B cell (primary cell): Measurements from ENCODE around the gene ZBED4. TPM values are rescaled to one million over a fixed set of nuclear protein-coding genes. Genes with fewer than 3 reads are reported as not detected.

Experiments
- ATAC-seq: fragments of 200-7000 bp; cut with Tn5 transposase; one replicate; pipeline ENCODE4 v1.10.0; 2021; ENCODE audit warnings: low read depth, mild to moderate bottlenecking, moderate number of reproducible peaks, moderate library complexity
- CTCF ChIA-PET: fragments of 350-600 bp; sonication (Branson Sonifier 250); formaldehyde crosslinking; loops from one replicate; lab custom pipeline; 2021; ENCODE audit warnings: antibody characterized with exemption, inconsistent platforms; lab: Charles Lee
- POLR2A ChIA-PET: fragments of 350-600 bp; sonication (Branson Sonifier 250); formaldehyde crosslinking; loops from one replicate; lab custom pipeline; 2021; ENCODE audit warnings: antibody characterized with exemption; lab: Charles Lee
- DNase-seq: peaks from one replicate; pipeline ENCODE4 v3.0.0; 2013
- H2AFZ ChIP-seq: 2 replicates; pipeline ENCODE4 v1.6.1; 2012; ENCODE audit warnings: mild to moderate bottlenecking, low read depth, low read length; ENCODE audit not compliant: insufficient read depth, poor library complexity, severe bottlenecking
- H3K27ac ChIP-seq, 2 donors: 1 replicate in 1 of 2; 2 replicates in 1 of 2; pipeline ENCODE4 v1.5.1; 2012 to 2013; ENCODE audit warnings: low read length in 2 of 2, mild to moderate bottlenecking in 2 of 2, moderate library complexity in 1 of 2
- H3K27me3 ChIP-seq, 4 experiments: fragments of 200-600 bp in 1 of 4; sonication (generic) in 1 of 4; replicated peaks in 1 of 4; 1 replicate in 2 of 4; 2 replicates in 2 of 4; pipeline versions ENCODE4 v1.6.1 to v1.7.0; 2013 to 2016; ENCODE audit warnings: low read length in 3 of 4, mild to moderate bottlenecking in 2 of 4, mixed read lengths in 1 of 4, moderate library complexity in 1 of 4; ENCODE audit not compliant: insufficient read depth in 4 of 4, control insufficient read depth in 3 of 4; ENCODE audit errors: control extremely low read depth in 1 of 4
- H3K36me3 ChIP-seq, 2 experiments: replicated peaks in 1 of 2; 1 replicate in 1 of 2; 2 replicates in 1 of 2; pipeline versions ENCODE4 v1.6.1 to v1.7.1; 2013; ENCODE audit warnings: low read length in 1 of 2; ENCODE audit not compliant: insufficient read depth in 2 of 2, control insufficient read depth in 1 of 2; ENCODE audit errors: control extremely low read depth in 1 of 2, extremely low read depth in 1 of 2
- H3K4me1 ChIP-seq, 2 donors: fragments of 200-600 bp in 1 of 2; sonication (generic) in 1 of 2; 1 replicate in 1 of 2; 2 replicates in 1 of 2; pipeline versions ENCODE4 v1.5.1 to v1.6.1; 2013 to 2017; ENCODE audit warnings: low read length in 2 of 2; ENCODE audit not compliant: control insufficient read depth in 2 of 2, insufficient read depth in 2 of 2
- H3K4me2 ChIP-seq: replicated peaks from 2 replicates; pipeline ENCODE3; 2012; ENCODE audit warnings: mild to moderate bottlenecking, low read depth, low read length; ENCODE audit not compliant: poor library complexity, severe bottlenecking
- H3K4me3 ChIP-seq, 5 experiments: fragments of 200-600 bp in 1 of 5; sonication (generic) in 1 of 5; 1 replicate in 3 of 5; 2 replicates in 2 of 5; pipeline versions ENCODE4 v1.5.1 to v1.7.0; 2011 to 2016; ENCODE audit warnings: low read length in 4 of 5, mild to moderate bottlenecking in 4 of 5, low read depth in 2 of 5, control low read depth in 1 of 5, moderate library complexity in 1 of 5; ENCODE audit not compliant: insufficient read depth in 1 of 5; ENCODE audit errors: control extremely low read depth in 1 of 5, extremely low read depth in 1 of 5
- H3K79me2 ChIP-seq: fragments of 200-600 bp; sonication (generic); one replicate; pipeline ENCODE4 v1.6.0; 2016; ENCODE audit warnings: low read length; ENCODE audit not compliant: control insufficient read depth, insufficient read depth
- H3K9ac ChIP-seq: fragments of 200-600 bp; sonication (generic); 2 replicates; pipeline ENCODE4 v1.6.1; 2017; ENCODE audit warnings: mild to moderate bottlenecking, low read length, moderate library complexity
- H3K9me3 ChIP-seq, 3 donors: one replicate each; pipeline versions ENCODE4 v1.6.1 to v1.7.1; 2013; ENCODE audit warnings: low read length in 2 of 3; ENCODE audit not compliant: control insufficient read depth in 2 of 3, insufficient read depth in 1 of 3; ENCODE audit errors: control extremely low read depth in 1 of 3
- H4K20me1 ChIP-seq: 2 replicates; pipeline ENCODE4 v1.6.0; 2012; ENCODE audit warnings: mild to moderate bottlenecking, low read length; ENCODE audit not compliant: insufficient read depth, control insufficient read depth, poor library complexity, severe bottlenecking
- H3K27ac Mint-ChIP-seq: one replicate; pipeline ENCODE4 v1.8.0; 2021; ENCODE audit warnings: mixed read lengths
- H3K27me3 Mint-ChIP-seq: one replicate; pipeline ENCODE4 v1.8.0; 2021; ENCODE audit warnings: mixed read lengths
- H3K4me1 Mint-ChIP-seq: one replicate; pipeline ENCODE4 v1.8.0; 2021; ENCODE audit warnings: mixed read lengths
- H3K4me3 Mint-ChIP-seq: one replicate; pipeline ENCODE4 v1.8.0; 2021; ENCODE audit warnings: mixed read lengths
- H3K9me3 Mint-ChIP-seq: one replicate; pipeline ENCODE4 v1.8.0; 2022; ENCODE audit warnings: mixed read lengths; ENCODE audit not compliant: insufficient read depth
- CTCF ChIP-seq: fragments of 200-600 bp; IDR thresholded peaks from one replicate; pipeline ENCODE4 v1.8.0; 2022; ENCODE audit warnings: antibody characterized with exemption, mild to moderate bottlenecking
- EZH2 ChIP-seq: IDR thresholded peaks from 2 replicates; pipeline ENCODE4 v1.6.1; 2012; ENCODE audit warnings: borderline replicate concordance, low read depth, mild to moderate bottlenecking, moderate library complexity, low read length; ENCODE audit not compliant: insufficient read depth, poor library complexity, severe bottlenecking
- whole genome bisulfite sequencing: methylation state at CpG from one replicate; pipeline ENCODE4 v1.1.5; 2013; ENCODE audit warnings: missing lambda C conversion rate; ENCODE audit not compliant: insufficient coverage; 5-methylcytosine and 5-hydroxymethylcytosine counted together
- intact Hi-C: fragments of 100-400 bp; cut with micrococcal nuclease; formaldehyde crosslinking; loops from one replicate; pipeline ENCODE4 v1.10.0; 2022
- polyA plus RNA-seq: library from polyadenylated mRNA; depleted of rRNA; stranded (reverse); fragments of >200 nt; gene quantifications from 2 replicates; pipeline ENCODE4 v1.2.3, GENCODE V29; 2012
- total RNA-seq, 2 donors: library from RNA; stranded (reverse); fragments of 120-200 nt in 1 of 2; gene quantifications; 1 replicate in 1 of 2; 2 replicates in 1 of 2; pipeline versions ENCODE4 v1.2.3 to v1.2.4, GENCODE V29; 2013 to 2022

The ZBED4 gene
- total and polyA plus RNA-seq, 2 donors (not counting 1 experiment from before 2014, with no cell fraction given): 5.9 to 14.6 TPM

GRCh38 chr22:49824936-49825335, 28.7 kb upstream of the ZBED4 start:
- Histone ChIP-seq H3K4me1 (peaks cover 37 to 46% of the 10 kb centered on the region in 2 donors), H3K9ac (no peak overlapping the region), H3K4me3 (no peak overlapping the region), H3K79me2 (peaks cover 70% of the 10 kb centered on the region), H2AFZ (no peak overlapping the region), H3K27me3 (no peaks in the 10 kb centered on the region), H3K36me3 (peaks cover 0 to 45% of the 10 kb centered on the region in 2 experiments), H3K27ac (no peak overlapping the region), H3K4me2 (peak overlapping the region; percentile 97), H3K9me3 (no peaks in the 10 kb centered on the region), H4K20me1 (peaks cover 70% of the 10 kb centered on the region)
- no peak overlapping the region for H3K27ac Mint-ChIP-seq
- CTCF ChIA-PET: no interaction called here
- no peaks in the 10 kb centered on the region for H3K9me3 Mint-ChIP-seq
- H3K4me1 Mint-ChIP-seq: peaks cover 48% of the 10 kb centered on the region
- no peaks in the 10 kb centered on the region for H3K27me3 Mint-ChIP-seq
- TF ChIP-seq CTCF (no peak), EZH2 (no peak)
- no peak for ATAC-seq
- intact Hi-C loops: loop anchor here (5.0 kb wide), 1 partner anchor 102 kb away; no protein-coding TSS in a partner anchor
- POLR2A ChIA-PET: no interaction called here
- peak overlapping the region; percentile 87 for H3K4me3 Mint-ChIP-seq
- 94% methylated on average over 12 of the region's 12 CpGs for WGBS
- DNase-seq: no peak

- Mint-ChIP-seq H3K27ac (peak overlapping the region; percentile 46), H3K9me3 (no peaks in the 10 kb centered on the region), H3K27me3 (no peaks in the 10 kb centered on the region), H3K4me1 (peaks cover 49% of the 10 kb centered on the region), H3K4me3 (peak overlapping the region; percentile 87)
- ChIA-PET CTCF (no interaction called here), POLR2A (no interaction called here)
- peaks cover 0 to 40% of the 10 kb centered on the region in 2 experiments for H3K36me3 ChIP-seq
- H3K4me3 ChIP-seq: peak overlapping the region in 3 of 5 experiments; percentile 66 to 68 (median 68)
- no peak for DNase-seq
- H3K4me1 ChIP-seq: peaks cover 42 to 51% of the 10 kb centered on the region in 2 donors
- no peak overlapping the region for H3K27ac ChIP-seq
- H2AFZ ChIP-seq: no peak overlapping the region
- no peak for TF ChIP-seq CTCF
- TF ChIP-seq EZH2: no peak
- peak overlapping the region; percentile 97 for H3K4me2 ChIP-seq
- peaks cover 0 to 4% (median 0%) of the 10 kb centered on the region in 3 donors for H3K9me3 ChIP-seq
- no peaks in the 10 kb centered on the region for H3K27me3 ChIP-seq
- peaks cover 65% of the 10 kb centered on the region for H4K20me1 ChIP-seq
- intact Hi-C loops: loop anchor here (5.0 kb wide), 1 partner anchor 102 kb away; no protein-coding TSS in a partner anchor
- WGBS: 64% methylated on average over 9 of the region's 10 CpGs
- no peak for ATAC-seq
- H3K79me2 ChIP-seq: peaks cover 65% of the 10 kb centered on the region
- peak overlapping the region; percentile 70 for H3K9ac ChIP-seq
Measured at GRCh38 chr22:49825436-49825835, 28.2 kb upstream of the ZBED4 start.
